HG02678 (cell line): ENCODE results near the gene NCAPH2.

Experiments
- ATAC-seq: cut with Tn5 transposase; IDR thresholded peaks from one replicate; pipeline ENCODE4 v1.9.1; 2021; ENCODE audit warnings: mild to moderate bottlenecking, moderate library complexity; ENCODE audit not compliant: unreplicated experiment

Gene NCAPH2

GRCh38 chr22:50569041-50569459 lies 61.0 kb downstream of the NCAPH2 start:
- ATAC-seq, result no peak

DNA sequence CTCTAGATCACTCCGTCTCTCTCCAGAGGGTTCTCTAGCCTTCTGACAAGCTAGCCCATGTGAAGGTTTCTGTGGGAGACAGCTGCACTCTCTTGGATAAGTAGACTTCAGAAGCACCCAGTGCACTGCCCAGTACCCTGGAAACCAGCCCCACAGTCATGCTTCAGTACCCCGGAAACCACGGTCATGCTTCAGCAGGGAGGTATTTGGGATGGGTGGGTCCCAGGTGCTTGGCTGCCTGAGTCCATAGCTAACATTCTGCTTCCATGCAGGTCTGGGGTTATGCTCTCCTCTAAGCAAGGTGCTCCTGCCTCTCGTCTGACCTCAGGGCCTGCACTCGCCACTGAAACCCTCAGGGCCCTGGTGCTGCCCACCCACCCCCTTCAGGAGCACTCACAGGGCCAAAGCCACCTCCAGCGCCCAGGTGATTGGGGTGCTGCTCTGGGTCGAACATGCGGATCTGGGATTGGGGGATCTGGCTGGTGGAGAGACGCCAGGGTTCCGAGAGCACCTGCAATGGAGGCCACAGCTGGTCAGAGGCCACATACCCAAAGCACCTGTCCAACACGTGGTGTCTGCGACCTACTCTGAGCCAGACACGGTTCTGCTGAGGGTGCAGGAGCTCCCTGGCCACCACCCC lies 62.0 kb downstream of the NCAPH2 start:
- ATAC-seq, result no peak

GRCh38 chr22:50570861-50571260 lies 62.8 kb downstream of the NCAPH2 start:
- ATAC-seq, result no peak

- no peak for ATAC-seq
Observed at GRCh38 chr22:50571264-50572175, 63.5 kb downstream of the NCAPH2 start.

- ATAC-seq, result no peak
Observed at GRCh38 chr22:50572965-50573364, 64.9 kb downstream of the NCAPH2 start.

DNA sequence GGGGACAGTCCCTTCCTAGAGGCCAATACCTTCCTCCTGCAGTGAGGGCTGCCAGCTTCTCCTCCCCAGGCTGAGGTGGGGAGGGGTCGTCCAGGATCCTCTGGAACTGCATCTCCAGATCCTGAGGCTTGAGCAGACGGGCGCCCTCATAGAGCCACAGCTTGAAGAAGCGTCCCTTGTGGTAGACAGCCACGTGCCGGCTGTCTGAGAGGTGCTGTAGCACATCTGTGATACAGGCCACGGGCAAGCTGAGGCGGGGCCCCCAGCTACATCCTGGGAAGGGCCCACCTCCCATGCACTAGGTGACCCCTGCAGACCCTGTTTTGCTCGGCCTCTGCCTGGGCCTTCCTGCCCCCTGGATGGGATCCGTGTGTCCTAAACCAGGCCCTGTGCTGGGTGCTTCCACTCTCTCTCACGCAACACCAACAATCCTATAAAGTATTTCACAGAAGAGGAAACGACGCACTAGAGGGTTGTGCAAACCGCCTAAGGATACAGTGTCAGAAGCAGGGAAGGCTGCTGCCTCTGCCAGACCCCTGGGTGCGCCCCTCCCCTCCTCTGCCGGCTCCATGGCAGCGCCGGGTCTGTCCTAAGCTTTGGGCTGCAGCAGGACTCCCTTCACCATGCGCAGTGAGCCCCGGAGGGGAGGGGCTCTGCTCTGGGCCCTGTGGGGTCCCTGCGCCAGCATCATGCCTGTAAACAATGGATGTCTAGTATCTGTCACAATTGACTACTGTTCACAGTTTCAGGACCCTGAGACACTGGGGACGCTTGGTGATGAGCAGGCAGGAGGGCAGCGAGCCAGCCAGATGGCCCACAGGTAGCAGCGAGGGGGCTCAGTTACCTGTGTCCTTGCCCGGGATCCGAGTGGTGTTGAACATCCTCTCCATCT lies 65.7 kb downstream of the NCAPH2 start:
- no peak for ATAC-seq

DNA sequence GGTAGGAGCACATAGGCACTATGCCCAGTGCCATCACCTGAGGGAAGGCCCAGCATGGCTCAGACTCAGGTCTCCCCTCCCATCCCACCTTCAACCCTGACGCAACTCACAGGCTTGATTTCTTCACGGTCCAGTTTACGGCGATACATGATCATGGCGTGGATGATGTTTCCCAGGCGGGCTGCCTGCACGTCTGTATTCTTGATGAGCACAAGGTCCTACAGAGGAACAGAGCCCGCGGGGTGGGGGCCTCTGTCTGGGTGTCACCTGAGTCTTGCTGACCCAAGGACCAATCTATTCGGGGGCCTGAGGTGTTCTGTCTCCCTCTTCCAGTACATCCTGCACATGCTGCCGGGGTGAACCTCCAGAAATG lies 66.3 kb downstream of the NCAPH2 start:
- no peak for ATAC-seq
